NCI-H1436 (cell line): Measurements from ENCODE around the gene EIPR1.

Experiments
- DNase-seq: peaks from one replicate; lab custom pipeline; 2025; lab: John Stamatoyannopoulos, UW

EIPR1 gene

GRCh38 chr2:3146772-3147650 lies 230.6 kb downstream of the EIPR1 start:
- no peak for DNase-seq

GRCh38 chr2:3146175-3146574 lies 231.4 kb downstream of the EIPR1 start:
- no peak for DNase-seq

GRCh38 chr2:3145471-3146021 lies 232.1 kb downstream of the EIPR1 start:
- no peak for DNase-seq

GRCh38 chr2:3144856-3145255 lies 232.8 kb downstream of the EIPR1 start:
- no peak for DNase-seq

- DNase-seq, result no peak
Observed at GRCh38 chr2:3143602-3144001, 234.0 kb downstream of the EIPR1 start.

- peak; percentile 25 for DNase-seq
Observed at GRCh38 chr2:3142961-3143571, 234.6 kb downstream of the EIPR1 start.

GRCh38 chr2:3142210-3142609 lies 235.4 kb downstream of the EIPR1 start:
- DNase-seq, result no peak

- no peak for DNase-seq
Observed at GRCh38 chr2:3141696-3142095, 235.9 kb downstream of the EIPR1 start.

GRCh38 chr2:3139906-3140305 lies 237.7 kb downstream of the EIPR1 start:
- DNase-seq, result no peak
